Measurements from ENCODE around the gene MGAT5. TPM values are rescaled to one million over a fixed set of nuclear protein-coding genes. Genes with fewer than 3 reads are reported as not detected.

MGAT5 gene
- total RNA-seq, 1 experiment from 2014 or later = 52.4 TPM

GRCh38 chr2:134393075-134393461, 139.2 kb downstream of the MGAT5 start:
- no peaks in the 10 kb centered on the region for H3K9me3 Mint-ChIP-seq
- POLR2A ChIA-PET = no interaction called here
- no peaks in the 10 kb centered on the region for H3K36me3 Mint-ChIP-seq
- H3K4me1 Mint-ChIP-seq = peaks cover under 1% of the 10 kb centered on the region; the same call in 1 of the 2 replicates
- H3K4me3 Mint-ChIP-seq = no peak overlapping the region
- no peaks in the 10 kb centered on the region for H3K27me3 Mint-ChIP-seq (ENCODE audit: low read depth)
- H3K27ac Mint-ChIP-seq = no peak overlapping the region
- DNase-seq (ENCODE audit: low spot score) (no peak), ATAC-seq (no peak)
- no peak for TF ChIP-seq CREB1 (CRISPR knock-in tag; IDR thresholded peaks at IDR 0.05)
- no peak for TF ChIP-seq RORB (CRISPR knock-in tag; IDR thresholded peaks at IDR 0.05)
- TF ChIP-seq FOXJ3 (CRISPR knock-in tag; IDR thresholded peaks at IDR 0.05; ENCODE audit: borderline replicate concordance) = no peak
- no peak for TF ChIP-seq ZNF512 (CRISPR knock-in tag; IDR thresholded peaks at IDR 0.05; ENCODE audit: borderline replicate concordance)
- TF ChIP-seq AFF4 (CRISPR knock-in tag; IDR thresholded peaks at IDR 0.05; ENCODE audit: borderline replicate concordance) = no peak
- TF ChIP-seq NR3C1 (CRISPR knock-in tag; conservative IDR thresholded peaks at IDR 0.05; ENCODE audit: low read depth) = no peak
- no peak for TF ChIP-seq ZMAT4 (CRISPR knock-in tag; IDR thresholded peaks at IDR 0.05)
- TF ChIP-seq ZBTB21 (CRISPR knock-in tag; IDR thresholded peaks at IDR 0.05; ENCODE audit: borderline replicate concordance) = no peak
- no peak for TF ChIP-seq ARID4B (CRISPR knock-in tag; IDR thresholded peaks at IDR 0.05; ENCODE audit: borderline replicate concordance)
- no peak for TF ChIP-seq ZNF281 (CRISPR knock-in tag; IDR thresholded peaks at IDR 0.05)
- no peak for TF ChIP-seq USF1 (CRISPR knock-in tag; IDR thresholded peaks at IDR 0.05)
- no peak for TF ChIP-seq CDX4 (CRISPR knock-in tag; IDR thresholded peaks at IDR 0.05; ENCODE audit: borderline replicate concordance)
- TF ChIP-seq E2F4 (CRISPR knock-in tag; IDR thresholded peaks at IDR 0.05; ENCODE audit: borderline replicate concordance, low read depth) = no peak
- TF ChIP-seq ETV6 (CRISPR knock-in tag; IDR thresholded peaks at IDR 0.05) = no peak
- no peak for TF ChIP-seq E2F1 (CRISPR knock-in tag; IDR thresholded peaks at IDR 0.05)
- no peak for TF ChIP-seq TP53 (CRISPR knock-in tag; IDR thresholded peaks at IDR 0.05)
- no peak for TF ChIP-seq GRHL2 (CRISPR knock-in tag; IDR thresholded peaks at IDR 0.05; ENCODE audit: insufficient replicate concordance, severe bottlenecking)
- CTCF ChIA-PET = interaction anchor here (1.4 to 2.7 kb wide), 4 partner anchors 11 to 58 kb away, joined by 5 to 28 read pairs (median 14); no protein-coding TSS in a partner anchor
